Measurements from ENCODE around the gene SHISA4. TPM values are rescaled to one million over a fixed set of nuclear protein-coding genes. Genes with fewer than 3 reads are reported as not detected.

Gene SHISA4
- total RNA-seq, 1 donor, result 19.4 TPM

Small RNA genes within 50 kb of the gene (small RNA-seq; reads per million reads assigned to genes)
- not detected for gene MIR6739

Other genes with a start within 250 kb of the SHISA4 start
- gene IPO9, start 59.7 kb upstream of the SHISA4 start, total RNA-seq (ENCODE audit: low replicate concordance), result 14.8 and 29.2 TPM in 2 replicates
- 14.5 and 22.3 TPM in 2 replicates for gene LMOD1, start 57.6 kb downstream of the SHISA4 start, total RNA-seq (ENCODE audit: low replicate concordance)
- gene TIMM17A, start 66.6 kb downstream of the SHISA4 start, total RNA-seq (ENCODE audit: low replicate concordance), result 29.9 and 59.6 TPM in 2 replicates
- 49.3 and 189 TPM in 2 replicates for gene RNPEP, start 93.8 kb downstream of the SHISA4 start, total RNA-seq (ENCODE audit: low replicate concordance)
- 0.09 TPM in 1 of 2 replicates, not detected in the other for gene ELF3, start 121.7 kb downstream of the SHISA4 start, total RNA-seq (ENCODE audit: low replicate concordance)
- not detected in 2 replicates for gene GPR37L1, start 234.0 kb downstream of the SHISA4 start, total RNA-seq (ENCODE audit: low replicate concordance)